Loucy (cell line): ENCODE data around the gene EFHD1.

Experiments
- H2AFZ ChIP-seq: fragments of 200-600 bp; sonication (generic); 2 replicates; pipeline ENCODE4 v1.6.0; 2016; ENCODE audit warnings: antibody characterized with exemption, mild to moderate bottlenecking, low read length, moderate library complexity
- H3F3A ChIP-seq: fragments of 200-600 bp; 2 replicates; pipeline ENCODE4 v1.6.0; 2016; ENCODE audit warnings: antibody characterized with exemption, low read depth, mild to moderate bottlenecking
- H3K27me3 ChIP-seq: fragments of 200-600 bp; sonication (generic); 2 replicates; pipeline ENCODE4 v1.6.1; 2014; ENCODE audit warnings: low read length, mild to moderate bottlenecking; ENCODE audit not compliant: insufficient read depth, poor library complexity, severe bottlenecking
- H3K36me3 ChIP-seq: fragments of 200-600 bp; sonication (generic); 2 replicates; pipeline ENCODE4 v1.6.1; 2016; ENCODE audit warnings: low read length; ENCODE audit not compliant: insufficient read depth
- H3K4me1 ChIP-seq: fragments of 200-600 bp; sonication (generic); 2 replicates; pipeline ENCODE4 v1.5.1; 2014; ENCODE audit warnings: low read length, mild to moderate bottlenecking; ENCODE audit not compliant: insufficient read depth, poor library complexity, severe bottlenecking
- H3K4me2 ChIP-seq: fragments of 200-600 bp; sonication (generic); 2 replicates; pipeline ENCODE4 v1.6.0; 2014; ENCODE audit warnings: antibody characterized with exemption, low read length, low read depth, mild to moderate bottlenecking; ENCODE audit not compliant: poor library complexity, severe bottlenecking
- H3K4me3 ChIP-seq: fragments of 200-600 bp; sonication (generic); 2 replicates; pipeline ENCODE4 v1.5.1; 2014; ENCODE audit warnings: low read length, mild to moderate bottlenecking, mixed read lengths; ENCODE audit not compliant: poor library complexity, severe bottlenecking
- H3K79me2 ChIP-seq: fragments of 200-600 bp; sonication (generic); 2 replicates; pipeline ENCODE4 v1.6.1; 2014; ENCODE audit warnings: low read length; ENCODE audit not compliant: insufficient read depth
- H3K9ac ChIP-seq: fragments of 200-600 bp; sonication (generic); 2 replicates; pipeline ENCODE4 v1.6.0; 2014; ENCODE audit warnings: mild to moderate bottlenecking, low read depth, low read length, moderate library complexity; ENCODE audit not compliant: poor library complexity, severe bottlenecking
- H3K9me2 ChIP-seq: fragments of 200-600 bp; sonication (generic); replicated peaks from 2 replicates; pipeline ENCODE4 v1.6.1; 2016; ENCODE audit warnings: low read depth, low read length, mixed read lengths
- H3K9me3 ChIP-seq: fragments of 200-600 bp; sonication (generic); 2 replicates; pipeline ENCODE4 v1.6.1; 2014; ENCODE audit warnings: mild to moderate bottlenecking, antibody characterized with exemption, low read length, low read depth; ENCODE audit not compliant: insufficient read depth
- H4K20me1 ChIP-seq: fragments of 200-600 bp; sonication (generic); 2 replicates; pipeline ENCODE4 v1.6.0; 2014; ENCODE audit warnings: antibody characterized with exemption, low read length, mild to moderate bottlenecking; ENCODE audit not compliant: insufficient read depth, poor library complexity, severe bottlenecking
- CTCF ChIP-seq: fragments of 200-600 bp; sonication (generic); conservative IDR thresholded peaks from 2 replicates; pipeline ENCODE4 v1.5.1; 2014; ENCODE audit warnings: mild to moderate bottlenecking, antibody characterized with exemption, low read length
- EZH2phosphoT487 ChIP-seq: fragments of 200-600 bp; IDR thresholded peaks from 2 replicates; pipeline ENCODE4 v1.6.1; 2018; ENCODE audit warnings: antibody characterized with exemption, mild to moderate bottlenecking, moderate library complexity, borderline replicate concordance

Gene EFHD1

GRCh38 chr2:232613538-232614134 lies 19.8 kb upstream of the EFHD1 start:
- TF ChIP-seq CTCF (no peak), EZH2phosphoT487 (no peak)
- H3K36me3 ChIP-seq = no peaks in the 10 kb centered on the region
- H3K9me2 ChIP-seq = no peaks in the 10 kb centered on the region
- H3K9me3 ChIP-seq = no peaks in the 10 kb centered on the region
- H4K20me1 ChIP-seq = no peaks in the 10 kb centered on the region
- no peak overlapping the region for H3K4me2 ChIP-seq
- H3K4me1 ChIP-seq = no peaks in the 10 kb centered on the region
- H2AFZ ChIP-seq = no peak overlapping the region
- no peaks in the 10 kb centered on the region for H3K27me3 ChIP-seq
- no peaks in the 10 kb centered on the region for H3F3A ChIP-seq
- H3K79me2 ChIP-seq = no peaks in the 10 kb centered on the region
- no peak overlapping the region for H3K4me3 ChIP-seq
- no peak overlapping the region for H3K9ac ChIP-seq

- H4K20me1 ChIP-seq = no peaks in the 10 kb centered on the region
- TF ChIP-seq CTCF (no peak), EZH2phosphoT487 (no peak)
- no peaks in the 10 kb centered on the region for H3F3A ChIP-seq
- no peak overlapping the region for H3K4me2 ChIP-seq
- H3K9me2 ChIP-seq = no peaks in the 10 kb centered on the region
- no peak overlapping the region for H2AFZ ChIP-seq
- H3K27me3 ChIP-seq = no peaks in the 10 kb centered on the region
- no peaks in the 10 kb centered on the region for H3K9me3 ChIP-seq
- no peaks in the 10 kb centered on the region for H3K79me2 ChIP-seq
- no peak overlapping the region for H3K9ac ChIP-seq
- H3K4me3 ChIP-seq = no peak overlapping the region
- no peaks in the 10 kb centered on the region for H3K36me3 ChIP-seq
- no peaks in the 10 kb centered on the region for H3K4me1 ChIP-seq
Measured at GRCh38 chr2:232615339-232615738, 18.1 kb upstream of the EFHD1 start.

GRCh38 chr2:232621186-232621585 lies 12.2 kb upstream of the EFHD1 start:
- Histone ChIP-seq H3K4me3 (no peak overlapping the region), H3K4me1 (no peaks in the 10 kb centered on the region), H3K79me2 (no peaks in the 10 kb centered on the region), H3K9me2 (no peaks in the 10 kb centered on the region), H3K9ac (no peak overlapping the region), H3K27me3 (no peaks in the 10 kb centered on the region), H3F3A (no peaks in the 10 kb centered on the region), H3K4me2 (no peak overlapping the region), H3K36me3 (no peaks in the 10 kb centered on the region), H3K9me3 (no peaks in the 10 kb centered on the region), H4K20me1 (no peaks in the 10 kb centered on the region), H2AFZ (no peak overlapping the region)
- no peak for TF ChIP-seq EZH2phosphoT487
- TF ChIP-seq CTCF = no peak
